ENCODE data around the gene SMIM35.
"Not testable (repeated sequence)": the region's sequence is repeated elsewhere in the genome, so short reads cannot be mapped to it uniquely, and the experiment has no call there.

SMIM35 gene

GRCh38 chr11:118062181-118062580 lies 24.6 kb downstream of the SMIM35 start:
- H3K36me3 ChIP-seq (ENCODE audit: insufficient read depth, low read length); H3K9me3 ChIP-seq (ENCODE audit: control insufficient read depth, insufficient read depth, low read length); H3K9ac ChIP-seq (ENCODE audit: low read depth, low read length); H3K4me1 ChIP-seq (ENCODE audit: insufficient read depth, low read length): not testable (repeated sequence)

- Histone ChIP-seq H3K36me3 (ENCODE audit: insufficient read depth, low read length) (no peaks in the 10 kb centered on the region), H3K9me3 (ENCODE audit: control insufficient read depth, insufficient read depth, low read length) (no peaks in the 10 kb centered on the region), H3K4me1 (ENCODE audit: insufficient read depth, low read length) (no peaks in the 10 kb centered on the region), H3K9ac (ENCODE audit: low read depth, low read length) (no peak overlapping the region)
These were observed 25.1 kb downstream of the SMIM35 start for GRCh38 chr11:118061586-118062125.

- no peaks in the 10 kb centered on the region for H3K4me1 ChIP-seq (ENCODE audit: insufficient read depth, low read length)
- no peaks in the 10 kb centered on the region for H3K36me3 ChIP-seq (ENCODE audit: insufficient read depth, low read length)
- no peaks in the 10 kb centered on the region for H3K9me3 ChIP-seq (ENCODE audit: control insufficient read depth, insufficient read depth, low read length)
- no peak overlapping the region for H3K9ac ChIP-seq (ENCODE audit: low read depth, low read length)
These were observed 25.9 kb downstream of the SMIM35 start for GRCh38 chr11:118060869-118061268.

DNA sequence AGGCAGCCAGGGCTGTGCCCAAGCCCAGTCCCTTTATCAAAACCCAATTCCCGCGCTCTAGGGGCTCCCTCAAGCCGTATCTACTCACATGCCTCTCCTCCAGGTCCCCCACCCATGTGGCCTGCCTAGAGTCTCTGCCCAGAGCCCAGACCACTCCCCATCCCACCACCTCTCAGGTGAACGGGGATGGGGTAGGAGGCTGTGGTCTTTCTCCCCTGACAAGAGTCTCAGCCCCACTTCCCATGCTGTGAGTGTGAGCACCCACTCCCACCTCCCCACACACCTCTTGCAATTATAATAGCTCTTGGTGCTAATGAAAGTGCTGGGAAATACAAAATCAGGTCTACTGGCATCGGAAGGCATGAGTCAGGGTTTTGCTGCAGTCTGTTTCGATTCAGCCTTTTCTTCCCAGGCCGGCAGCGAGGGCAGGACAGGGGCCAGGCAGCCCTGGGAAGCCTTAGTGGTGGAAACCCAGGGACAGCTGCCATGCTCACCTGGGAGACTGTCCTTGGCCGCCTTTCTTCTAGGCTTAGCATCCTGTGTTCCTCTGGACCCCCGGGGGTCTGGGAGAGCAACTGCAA lies 26.6 kb downstream of the SMIM35 start:
- no peaks in the 10 kb centered on the region for H3K4me1 ChIP-seq (ENCODE audit: insufficient read depth, low read length)
- H3K9ac ChIP-seq (ENCODE audit: low read depth, low read length), result no peak overlapping the region
- H3K36me3 ChIP-seq (ENCODE audit: insufficient read depth, low read length), result no peaks in the 10 kb centered on the region
- H3K9me3 ChIP-seq (ENCODE audit: control insufficient read depth, insufficient read depth, low read length), result no peaks in the 10 kb centered on the region

- Histone ChIP-seq H3K4me1 (ENCODE audit: insufficient read depth, low read length) (no peaks in the 10 kb centered on the region), H3K9me3 (ENCODE audit: control insufficient read depth, insufficient read depth, low read length) (no peaks in the 10 kb centered on the region), H3K36me3 (ENCODE audit: insufficient read depth, low read length) (no peaks in the 10 kb centered on the region), H3K9ac (ENCODE audit: low read depth, low read length) (no peak overlapping the region)
These were observed 27.4 kb downstream of the SMIM35 start for GRCh38 chr11:118059246-118059940.

GRCh38 chr11:118058311-118059245 lies 28.2 kb downstream of the SMIM35 start:
- no peak overlapping the region for H3K9ac ChIP-seq (ENCODE audit: low read depth, low read length)
- no peaks in the 10 kb centered on the region for H3K4me1 ChIP-seq (ENCODE audit: insufficient read depth, low read length)
- no peaks in the 10 kb centered on the region for H3K36me3 ChIP-seq (ENCODE audit: insufficient read depth, low read length)
- H3K9me3 ChIP-seq (ENCODE audit: control insufficient read depth, insufficient read depth, low read length), result no peaks in the 10 kb centered on the region

GRCh38 chr11:118057251-118058145 lies 29.3 kb downstream of the SMIM35 start:
- Histone ChIP-seq H3K9ac (ENCODE audit: low read depth, low read length) (no peak overlapping the region), H3K4me1 (ENCODE audit: insufficient read depth, low read length) (no peaks in the 10 kb centered on the region), H3K9me3 (ENCODE audit: control insufficient read depth, insufficient read depth, low read length) (no peaks in the 10 kb centered on the region), H3K36me3 (ENCODE audit: insufficient read depth, low read length) (no peaks in the 10 kb centered on the region)

DNA sequence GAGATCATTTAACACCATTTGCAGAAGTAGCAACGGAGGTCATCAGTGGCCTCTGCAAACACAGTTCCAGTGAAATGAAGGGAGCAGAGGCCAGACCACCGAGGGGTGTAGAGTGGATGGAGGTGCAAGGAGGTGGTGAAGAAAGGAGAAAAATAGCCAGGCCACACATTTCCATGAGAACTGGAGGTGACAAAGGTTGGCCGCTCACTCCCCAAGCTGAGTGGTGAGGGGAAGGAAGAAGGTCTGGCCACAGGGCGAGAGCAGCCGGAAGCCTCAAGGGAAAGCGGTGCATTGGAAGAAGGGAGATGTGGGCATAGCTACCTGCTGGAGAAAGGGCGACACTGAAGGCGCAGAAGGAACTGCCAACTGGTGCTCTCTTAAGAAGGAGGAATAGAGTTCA lies 30.0 kb downstream of the SMIM35 start:
- Histone ChIP-seq H3K9ac (ENCODE audit: low read depth, low read length) (no peak overlapping the region), H3K4me1 (ENCODE audit: insufficient read depth, low read length) (no peaks in the 10 kb centered on the region), H3K36me3 (ENCODE audit: insufficient read depth, low read length) (no peaks in the 10 kb centered on the region), H3K9me3 (ENCODE audit: control insufficient read depth, insufficient read depth, low read length) (no peaks in the 10 kb centered on the region)

DNA sequence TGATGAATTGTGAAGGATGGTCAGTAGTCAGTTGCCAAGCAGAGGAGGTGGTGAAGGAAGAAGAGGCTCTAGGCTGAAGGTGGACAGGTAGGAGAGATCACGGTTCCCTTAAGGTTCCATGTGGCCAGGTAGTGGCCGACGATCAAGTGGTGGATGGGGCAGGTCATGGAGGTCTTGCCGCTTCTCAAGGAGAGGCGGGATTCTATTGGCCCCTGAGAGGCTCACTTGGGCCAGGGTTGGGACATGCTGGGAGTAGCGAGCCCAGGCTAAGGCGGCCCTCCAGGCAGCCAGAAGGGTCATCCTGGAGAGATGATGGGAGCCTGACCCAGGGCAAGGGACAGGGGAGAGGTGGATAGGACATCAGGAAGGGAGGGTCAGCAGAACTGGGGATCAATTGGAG lies 30.8 kb downstream of the SMIM35 start:
- no peaks in the 10 kb centered on the region for H3K36me3 ChIP-seq (ENCODE audit: insufficient read depth, low read length)
- no peaks in the 10 kb centered on the region for H3K4me1 ChIP-seq (ENCODE audit: insufficient read depth, low read length)
- no peaks in the 10 kb centered on the region for H3K9me3 ChIP-seq (ENCODE audit: control insufficient read depth, insufficient read depth, low read length)
- H3K9ac ChIP-seq (ENCODE audit: low read depth, low read length), result no peak overlapping the region

- Histone ChIP-seq H3K36me3 (ENCODE audit: insufficient read depth, low read length) (no peaks in the 10 kb centered on the region), H3K9me3 (ENCODE audit: control insufficient read depth, insufficient read depth, low read length) (no peaks in the 10 kb centered on the region), H3K4me1 (ENCODE audit: insufficient read depth, low read length) (no peaks in the 10 kb centered on the region), H3K9ac (ENCODE audit: low read depth, low read length) (no peak overlapping the region)
These were observed 31.8 kb downstream of the SMIM35 start for GRCh38 chr11:118054712-118055640.

- H3K9ac ChIP-seq (ENCODE audit: low read depth, low read length), result no peak overlapping the region
- H3K36me3 ChIP-seq (ENCODE audit: insufficient read depth, low read length), result no peaks in the 10 kb centered on the region
- no peaks in the 10 kb centered on the region for H3K4me1 ChIP-seq (ENCODE audit: insufficient read depth, low read length)
- H3K9me3 ChIP-seq (ENCODE audit: control insufficient read depth, insufficient read depth, low read length), result no peaks in the 10 kb centered on the region
These were observed 34.1 kb downstream of the SMIM35 start for GRCh38 chr11:118052581-118053206.

GRCh38 chr11:118051611-118052461 lies 34.9 kb downstream of the SMIM35 start:
- H3K4me1 ChIP-seq (ENCODE audit: insufficient read depth, low read length), result no peaks in the 10 kb centered on the region
- H3K9ac ChIP-seq (ENCODE audit: low read depth, low read length), result no peak overlapping the region
- no peaks in the 10 kb centered on the region for H3K9me3 ChIP-seq (ENCODE audit: control insufficient read depth, insufficient read depth, low read length)
- H3K36me3 ChIP-seq (ENCODE audit: insufficient read depth, low read length), result no peaks in the 10 kb centered on the region
